HG03342 (cell line): ENCODE data around the gene CMIP.

ENCODE experiments used
- ATAC-seq: cut with Tn5 transposase; IDR thresholded peaks from one replicate; pipeline ENCODE4 v1.9.1; 2021; ENCODE audit warnings: mild to moderate bottlenecking, moderate library complexity; ENCODE audit not compliant: unreplicated experiment

Gene CMIP

DNA sequence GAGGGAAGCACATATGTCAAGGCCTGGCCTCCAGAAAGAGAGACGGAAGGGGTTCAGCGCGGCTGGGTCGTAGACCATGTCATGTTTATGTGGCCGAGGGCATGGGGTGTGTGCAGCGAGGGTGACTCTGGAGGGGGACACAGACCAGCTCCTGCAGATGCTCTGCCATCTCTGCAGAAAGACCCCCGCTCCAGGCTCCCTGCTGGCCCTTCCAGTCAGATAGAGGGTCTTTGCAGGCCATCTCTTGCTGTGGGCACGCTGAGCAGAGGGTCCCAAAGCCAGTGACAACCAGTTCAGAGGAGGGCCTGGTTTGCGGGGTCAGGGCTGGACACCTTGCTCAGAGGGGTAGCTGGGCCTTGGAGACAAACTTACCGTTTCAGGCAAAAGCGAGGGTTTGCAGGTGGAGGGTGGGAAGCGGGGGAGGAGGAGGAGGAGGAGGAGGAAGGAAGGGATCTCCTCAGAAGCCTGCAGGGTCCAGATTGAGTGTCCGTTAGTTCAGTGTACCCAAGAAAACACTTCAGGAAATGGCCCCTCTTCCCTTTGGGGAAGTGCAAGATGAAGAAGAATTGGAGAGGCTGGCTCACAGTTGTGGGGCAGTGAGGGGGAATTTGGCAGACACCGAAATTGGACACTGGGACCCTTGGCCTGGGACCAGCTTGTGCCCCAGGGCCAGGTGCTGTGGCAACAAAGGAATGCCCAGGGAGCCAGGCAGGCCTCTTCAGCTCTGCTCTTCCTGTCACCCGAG, 102.8 kb downstream of the CMIP start:
- ATAC-seq, result no peak

- ATAC-seq, result no peak
These were observed 103.3 kb downstream of the CMIP start for GRCh38 chr16:81547939-81548216.

DNA sequence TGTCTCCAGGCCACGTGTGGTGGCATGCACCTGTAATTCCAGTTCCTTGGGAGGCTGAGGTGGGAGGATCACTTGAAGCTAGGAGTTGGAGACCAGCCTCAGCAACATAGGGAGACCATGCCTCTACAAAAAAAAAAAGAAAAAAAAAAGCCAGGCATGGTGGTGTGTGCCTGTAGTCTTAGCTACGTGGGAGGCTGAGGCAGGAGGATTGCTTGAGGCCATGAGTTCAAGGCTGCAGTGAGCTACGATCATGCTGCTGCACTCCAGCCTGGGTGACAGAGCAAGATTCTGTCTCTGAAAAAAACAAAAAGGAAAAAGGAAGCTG, 103.9 kb downstream of the CMIP start:
- no peak for ATAC-seq

DNA sequence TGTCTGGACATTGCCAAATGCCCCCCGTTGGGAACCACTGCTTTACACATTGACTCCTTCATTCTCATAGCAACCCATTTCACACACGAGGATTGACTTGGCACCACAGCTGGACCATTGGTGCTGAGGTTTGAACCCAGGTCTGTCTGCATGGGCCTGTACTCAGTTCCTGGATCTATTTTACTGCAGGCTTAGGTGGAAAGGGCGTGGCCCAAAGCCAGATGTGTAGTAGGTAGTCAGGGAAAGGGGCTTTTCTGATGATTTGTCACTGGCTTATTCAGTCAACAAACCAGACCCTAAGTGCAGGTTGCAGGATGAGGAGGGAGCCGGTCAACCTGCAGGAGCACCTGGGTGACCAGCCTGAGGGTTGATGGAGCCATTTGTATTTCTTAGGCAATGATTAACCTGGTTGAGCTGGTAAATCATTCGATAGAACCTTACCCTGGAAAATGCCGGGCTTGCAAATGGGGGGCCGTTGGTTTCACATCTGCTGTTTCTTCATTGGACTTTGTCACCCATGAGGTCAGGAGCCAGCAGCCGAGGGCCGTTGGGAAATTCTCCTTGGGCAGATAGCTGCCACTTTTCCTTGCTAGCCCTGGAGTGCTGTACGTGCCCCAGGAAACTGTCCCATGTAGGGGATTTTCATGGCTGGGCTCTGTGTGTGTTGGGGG, 104.4 kb downstream of the CMIP start:
- no peak for ATAC-seq

DNA sequence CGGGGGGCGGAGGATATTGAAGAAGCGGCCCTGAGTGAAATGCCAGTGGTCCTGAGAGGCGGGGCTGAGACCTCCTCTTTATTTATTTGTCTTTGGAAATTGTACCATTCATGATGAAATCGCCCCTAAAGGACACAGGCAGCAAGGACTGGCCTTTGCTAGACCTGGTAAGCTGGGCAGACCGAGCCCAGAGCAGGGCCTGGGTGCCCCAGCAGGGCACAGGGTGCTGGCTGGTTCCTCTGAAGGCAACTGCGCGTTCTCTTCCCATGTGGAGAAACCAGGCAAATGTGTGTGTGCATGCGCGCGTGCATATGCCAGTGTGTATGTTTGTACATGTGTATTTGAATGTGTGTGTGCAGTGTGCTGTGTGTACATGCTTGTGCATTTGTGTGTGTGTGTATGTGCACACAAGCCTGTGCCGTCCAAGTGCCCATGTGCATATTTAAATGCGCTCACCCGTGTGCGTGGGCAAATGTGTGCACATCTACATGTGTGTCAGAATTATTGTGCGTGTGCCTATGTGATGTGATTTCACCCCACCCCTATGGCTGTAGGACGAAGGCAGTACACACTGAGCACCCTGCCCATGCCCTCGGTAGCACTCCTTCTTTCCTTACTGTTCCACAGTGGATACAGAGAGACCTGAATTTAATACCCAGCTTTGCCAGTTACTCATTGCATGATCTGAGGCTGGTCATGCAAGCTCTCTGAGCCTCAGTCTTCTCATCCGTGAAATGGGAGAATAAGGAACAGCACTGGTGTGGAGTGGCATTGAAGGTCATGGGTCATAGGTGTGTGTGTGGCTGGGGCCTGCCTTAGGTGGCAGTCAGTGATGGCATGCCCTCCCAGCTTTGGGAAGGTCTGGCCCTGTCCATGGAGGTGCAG, 105.2 kb downstream of the CMIP start:
- no peak for ATAC-seq

DNA sequence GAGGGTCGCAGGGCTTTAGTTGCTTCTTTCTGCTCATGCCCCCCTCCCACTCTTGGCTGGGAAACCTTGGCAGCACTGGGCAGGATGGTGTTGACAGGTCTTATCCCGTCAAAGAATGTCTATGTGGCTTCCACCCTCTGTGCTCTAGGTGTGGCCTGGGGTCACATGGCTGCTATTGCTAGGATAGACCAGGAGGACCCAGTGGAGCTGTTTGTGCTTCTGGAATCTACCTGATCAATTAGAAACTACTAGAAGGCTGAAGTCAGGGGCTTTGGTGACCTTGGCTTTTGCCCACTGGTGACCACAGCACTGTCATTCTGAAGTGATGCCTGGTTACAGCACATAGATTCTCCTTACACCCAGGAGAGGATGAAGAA, 105.8 kb downstream of the CMIP start:
- no peak for ATAC-seq

GRCh38 chr16:81551151-81551808, 106.7 kb downstream of the CMIP start:
- ATAC-seq, result no peak

- no peak for ATAC-seq
These were observed 107.3 kb downstream of the CMIP start for GRCh38 chr16:81551821-81552304.

DNA sequence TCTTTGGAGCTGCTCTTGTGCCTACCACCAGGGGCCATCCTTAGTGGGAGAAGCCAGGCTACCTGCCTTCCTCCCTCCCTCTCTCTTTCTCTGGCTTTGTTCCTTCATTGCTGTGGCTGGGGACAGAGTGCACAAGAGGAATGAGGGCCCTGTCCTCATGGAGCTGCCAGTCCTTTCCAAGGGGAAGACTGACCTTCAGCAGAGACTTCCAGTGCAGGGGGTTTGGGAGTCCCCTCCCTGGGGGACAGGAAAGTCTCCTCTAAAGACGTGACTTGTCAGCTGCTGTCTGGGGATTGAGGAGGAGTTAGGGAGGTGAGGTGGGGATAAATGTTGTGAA, 108.1 kb downstream of the CMIP start:
- ATAC-seq, result no peak

GRCh38 chr16:81553080-81553813, 108.6 kb downstream of the CMIP start:
- ATAC-seq, result no peak

- ATAC-seq, result no peak
These were observed 109.4 kb downstream of the CMIP start for GRCh38 chr16:81553814-81554675.

DNA sequence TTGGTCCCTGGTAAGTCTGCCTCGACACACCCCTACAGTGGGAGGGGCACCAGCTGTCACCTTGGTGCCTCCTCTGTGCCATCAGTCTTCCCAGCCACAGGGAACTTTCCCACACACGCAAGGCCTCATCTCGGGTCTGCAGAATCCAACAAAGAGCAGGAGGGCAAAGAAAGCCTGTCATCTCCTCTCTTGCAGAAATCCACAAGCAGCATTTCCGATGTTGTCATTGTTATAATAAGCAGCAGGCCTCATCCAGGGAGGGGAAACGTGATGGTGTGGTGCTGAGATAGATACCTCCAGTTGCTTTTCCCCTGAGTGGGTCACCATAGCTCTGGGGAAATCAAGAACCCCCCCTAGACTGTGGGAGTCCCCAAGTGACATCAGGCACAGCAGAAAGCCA, 110.4 kb downstream of the CMIP start:
- ATAC-seq, result no peak

GRCh38 chr16:81555660-81556059, 111.1 kb downstream of the CMIP start:
- no peak for ATAC-seq

DNA sequence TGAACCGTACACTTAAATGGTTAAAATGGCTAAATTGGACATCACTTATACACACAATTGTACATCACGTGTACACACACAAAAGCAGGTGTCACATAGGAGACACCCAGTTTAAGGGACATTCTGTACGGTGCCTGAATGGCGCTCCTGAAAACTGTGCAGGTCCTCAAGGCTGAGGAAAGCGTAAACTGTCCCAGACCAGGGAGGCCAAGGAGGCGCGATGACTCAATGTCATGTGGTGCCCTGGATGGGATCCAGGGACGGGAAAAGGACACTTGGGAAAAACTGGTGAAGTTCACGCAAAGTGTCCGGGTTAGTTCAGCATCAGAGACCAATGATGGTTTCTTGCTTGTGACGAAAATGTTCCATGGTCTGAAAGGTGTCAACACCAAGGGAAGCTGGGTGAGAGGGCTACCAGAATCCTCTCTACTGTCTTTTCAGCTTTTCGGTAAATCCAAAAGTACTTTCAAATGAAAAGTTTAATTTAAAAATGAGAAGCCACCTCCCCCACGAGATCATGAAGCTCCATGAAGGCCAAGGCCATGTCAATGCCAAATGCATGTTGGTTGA, 112.2 kb downstream of the CMIP start:
- no peak for ATAC-seq

DNA sequence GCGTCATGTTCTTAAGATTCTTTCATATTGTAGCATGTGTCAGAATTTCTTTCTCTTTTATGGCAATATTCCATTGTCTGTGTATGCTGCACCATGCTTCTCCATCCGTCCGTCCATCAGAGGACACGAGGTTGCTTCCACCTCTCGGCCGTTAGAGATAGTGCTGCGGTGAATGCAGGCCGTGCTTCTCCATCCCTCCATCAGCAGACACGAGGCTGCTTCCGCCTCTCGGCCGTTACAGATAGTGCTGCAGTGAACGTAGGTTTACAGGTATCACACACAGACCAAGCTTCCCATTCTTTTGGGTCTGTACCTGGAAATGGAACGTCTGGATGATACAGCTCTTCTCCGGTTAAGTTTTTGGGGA, 113.5 kb downstream of the CMIP start:
- no peak for ATAC-seq

DNA sequence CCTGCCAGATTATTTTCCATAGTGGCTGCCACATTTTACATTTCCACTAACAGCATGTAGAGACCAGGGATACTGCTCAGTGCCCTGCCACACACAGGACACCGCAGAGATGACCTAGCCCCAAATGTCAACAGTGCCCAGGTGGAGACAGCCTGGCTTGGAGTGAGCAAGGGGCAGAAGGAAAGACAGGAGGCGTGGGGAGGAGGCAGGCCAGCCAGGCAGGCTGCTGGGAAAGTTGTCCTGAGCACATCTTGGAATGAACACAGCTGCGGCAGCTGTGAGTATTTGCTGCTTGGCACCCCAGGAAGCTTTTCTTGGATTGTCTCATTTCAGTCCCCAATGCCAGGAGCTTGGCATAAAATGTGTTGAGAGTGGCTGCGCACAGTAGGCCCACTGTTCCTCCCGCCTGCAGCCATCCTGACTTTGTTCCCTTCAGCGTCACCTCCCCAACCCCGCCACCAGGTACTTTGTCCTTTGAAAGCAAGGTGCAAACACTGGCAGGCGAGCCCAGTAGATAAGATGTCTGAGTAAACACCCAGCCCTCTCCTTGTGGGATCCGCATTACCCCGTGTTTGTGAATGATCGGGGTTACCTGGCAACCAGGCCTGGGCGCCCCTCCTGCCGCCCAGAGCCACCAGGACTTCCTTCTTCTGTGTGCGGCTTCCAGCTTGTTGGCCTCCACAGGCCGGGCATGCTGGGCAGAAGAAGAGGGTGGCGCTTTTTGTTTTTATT, 114.0 kb downstream of the CMIP start:
- no peak for ATAC-seq

GRCh38 chr16:81560979-81561657, 116.5 kb downstream of the CMIP start:
- no peak for ATAC-seq

DNA sequence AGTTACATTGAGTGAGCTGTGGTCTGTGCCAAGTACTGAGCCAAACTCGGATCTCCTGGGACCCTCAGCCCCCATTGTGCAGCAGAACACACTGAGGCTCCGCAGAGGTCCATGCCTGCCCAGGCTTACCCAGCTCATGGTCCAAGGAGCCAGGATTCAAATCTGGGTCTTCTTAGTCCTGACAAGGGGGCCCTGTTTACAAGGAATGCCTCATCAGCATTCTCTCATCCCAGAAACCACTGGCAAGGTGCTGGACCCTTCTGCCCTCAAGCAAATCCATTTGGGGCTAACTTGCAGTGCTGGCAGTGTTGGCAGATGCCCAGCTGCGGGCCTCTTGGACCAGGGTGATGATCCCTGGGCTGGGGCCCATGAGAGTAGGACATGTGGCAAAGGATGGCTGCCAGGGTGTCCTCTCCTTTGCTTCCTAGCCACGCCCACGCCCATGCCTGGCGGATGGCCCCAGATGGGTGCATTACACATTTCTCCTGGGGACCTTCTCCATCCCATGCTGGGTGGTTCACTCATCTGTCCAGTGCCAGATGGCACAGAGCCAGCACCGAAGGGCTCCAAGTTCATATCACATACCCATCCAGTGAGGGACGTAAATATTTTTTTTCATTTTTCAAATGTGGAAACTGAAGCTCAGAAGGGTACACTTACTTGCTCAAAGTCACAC, 117.7 kb downstream of the CMIP start:
- no peak for ATAC-seq
